SK-N-SH (cell line): ENCODE results near the gene DCTN4. TPM values are rescaled to one million over a fixed set of nuclear protein-coding genes. Genes with fewer than 3 reads are reported as not detected.

Experiments used
- CTCF ChIA-PET: fragments of 300-600, 350-600 bp; formaldehyde crosslinking; extraction: SDS; loops from one replicate; lab custom pipeline; 2021; lab: Yijun Ruan, JAX
- POLR2A ChIA-PET: fragments of 350-600 bp; sonication (Branson Sonifier 250); formaldehyde crosslinking; extraction: SDS; loops from one replicate; lab custom pipeline; 2020; ENCODE audit warnings: antibody characterized with exemption, inconsistent platforms; lab: Yijun Ruan, JAX
- DNase-seq: peaks from one replicate; pipeline ENCODE4 v3.0.0; 2012
- H2AFZ ChIP-seq: fragments of 200-600 bp; sonication (generic); 2 replicates; pipeline ENCODE4 v1.8.1; 2016; ENCODE audit warnings: antibody characterized with exemption, mild to moderate bottlenecking, low read depth
- H3F3A ChIP-seq: fragments of 200-600 bp; sonication (generic); replicated peaks from 2 replicates; pipeline ENCODE3; 2016; ENCODE audit warnings: antibody characterized with exemption, mild to moderate bottlenecking; ENCODE audit not compliant: insufficient read depth
- H3K27ac ChIP-seq, 2 experiments: fragments of 200-500 bp in 1 of 2; fragments of 200-600 bp in 1 of 2; sonication (Bioruptor generic) in 1 of 2; sonication (generic), shearing (Covaris generic) in 1 of 2; 2 replicates each; pipeline versions ENCODE4 v1.5.1 to v1.6.1; 2014 to 2016; ENCODE audit warnings: low read depth in 2 of 2, inconsistent platforms in 1 of 2, low read length in 1 of 2, mild to moderate bottlenecking in 1 of 2, mixed read lengths in 1 of 2
- H3K27me3 ChIP-seq: fragments of 200-600 bp; sonication (generic), shearing (Covaris generic); 2 replicates; pipeline ENCODE4 v1.6.1; 2016; ENCODE audit warnings: mixed run types; ENCODE audit not compliant: insufficient read depth
- H3K36me3 ChIP-seq, 2 experiments: fragments of 200-500 bp in 1 of 2; fragments of 200-600 bp in 1 of 2; sonication (Bioruptor generic) in 1 of 2; sonication (generic) in 1 of 2; replicated peaks in 1 of 2; 2 replicates each; pipeline versions ENCODE3 to v1.5.1; 2014 to 2016; ENCODE audit warnings: low read length in 1 of 2, mild to moderate bottlenecking in 1 of 2; ENCODE audit not compliant: insufficient read depth in 2 of 2, control insufficient read depth in 1 of 2
- H3K4me1 ChIP-seq, 2 experiments: fragments of 200-500 bp in 1 of 2; fragments of 200-600 bp in 1 of 2; sonication (Bioruptor generic) in 1 of 2; sonication (generic), shearing (Covaris generic) in 1 of 2; 2 replicates each; pipeline versions ENCODE4 v1.5.1 to v1.6.1; 2014 to 2016; ENCODE audit warnings: low read depth in 1 of 2, low read length in 1 of 2, mixed run types in 1 of 2; ENCODE audit not compliant: insufficient read depth in 2 of 2, control insufficient read depth in 1 of 2
- H3K4me2 ChIP-seq: fragments of 200-600 bp; sonication (generic), shearing (Covaris generic); 2 replicates; pipeline ENCODE4 v1.6.1; 2017; ENCODE audit warnings: mixed run types
- H3K4me3 ChIP-seq, 2 experiments: fragments of 200-500 bp in 1 of 2; fragments of 200-600 bp in 1 of 2; sonication (Bioruptor generic) in 1 of 2; sonication (generic), shearing (Covaris generic) in 1 of 2; 2 replicates each; pipeline versions ENCODE4 v1.5.1 to v1.8.1; 2014 to 2016; ENCODE audit warnings: low read depth in 2 of 2, inconsistent platforms in 1 of 2, low read length in 1 of 2, mild to moderate bottlenecking in 1 of 2, mixed read lengths in 1 of 2, moderate library complexity in 1 of 2
- H3K79me2 ChIP-seq: fragments of 200-600 bp; sonication (generic); 2 replicates; pipeline ENCODE4 v1.8.1; 2017; ENCODE audit warnings: mild to moderate bottlenecking; ENCODE audit not compliant: insufficient read depth
- H3K9ac ChIP-seq: fragments of 200-600 bp; sonication (generic); 2 replicates; pipeline ENCODE4 v1.6.1; 2017; ENCODE audit warnings: mixed run types
- H3K9me2 ChIP-seq: fragments of 200-600 bp; sonication (generic); 2 replicates; pipeline ENCODE4 v1.6.1; 2017; ENCODE audit warnings: mixed run types
- H3K9me3 ChIP-seq: fragments of 200-600 bp; sonication (generic); 2 replicates; pipeline ENCODE4 v1.6.1; 2017; ENCODE audit warnings: mixed run types, mild to moderate bottlenecking, moderate library complexity
- H4K20me1 ChIP-seq: fragments of 200-600 bp; sonication (generic); 2 replicates; pipeline ENCODE4 v1.6.1; 2017; ENCODE audit warnings: mild to moderate bottlenecking, mixed run types; ENCODE audit not compliant: insufficient read depth
- EZH2phosphoT487 ChIP-seq: fragments of 200-600 bp; sonication (generic); IDR thresholded peaks from 2 replicates; pipeline ENCODE4 v1.6.1; 2017; ENCODE audit warnings: low read depth, mixed run types, mild to moderate bottlenecking, antibody characterized with exemption, moderate library complexity, borderline replicate concordance
- GABPA ChIP-seq: IDR thresholded peaks from 2 replicates; pipeline ENCODE4 v1.4.0; 2012; ENCODE audit warnings: low read depth, mild to moderate bottlenecking
- RXRA ChIP-seq: IDR thresholded peaks from 2 replicates; pipeline ENCODE4 v1.4.0; 2012; ENCODE audit warnings: low read depth, mild to moderate bottlenecking, borderline replicate concordance
- SMC3 ChIP-seq: IDR thresholded peaks from 2 replicates; pipeline ENCODE4 v1.6.1; 2012; ENCODE audit warnings: low read depth, low read length, improper control_type of control experiment
- TAF1 ChIP-seq: IDR thresholded peaks from 2 replicates; pipeline ENCODE4 v1.6.1; 2012; ENCODE audit warnings: low read depth, mild to moderate bottlenecking, low read length, moderate library complexity, borderline replicate concordance
- TCF12 ChIP-seq: IDR thresholded peaks from 2 replicates; pipeline ENCODE4 v1.4.0; 2012
- TEAD4 ChIP-seq: IDR thresholded peaks from 2 replicates; pipeline ENCODE4 v1.4.0; 2012; ENCODE audit warnings: mild to moderate bottlenecking, borderline replicate concordance; ENCODE audit not compliant: insufficient read depth
- WGBS: methylation state at CpG from one replicate; pipeline ENCODE4 v1.1.6; 2017; ENCODE audit warnings: low lambda C conversion rate; 5-methylcytosine and 5-hydroxymethylcytosine counted together
- polyA plus RNA-seq, 3 experiments: library from polyadenylated mRNA; depleted of rRNA; stranded (reverse); fragments of >200 nt; gene quantifications; 2 replicates each; pipeline ENCODE4 v1.2.3, GENCODE V29; 2012

The DCTN4 gene
- polyA plus RNA-seq, 1 of the 3 experiments (the other 2 are of a cell fraction): 22.8 TPM

DNA sequence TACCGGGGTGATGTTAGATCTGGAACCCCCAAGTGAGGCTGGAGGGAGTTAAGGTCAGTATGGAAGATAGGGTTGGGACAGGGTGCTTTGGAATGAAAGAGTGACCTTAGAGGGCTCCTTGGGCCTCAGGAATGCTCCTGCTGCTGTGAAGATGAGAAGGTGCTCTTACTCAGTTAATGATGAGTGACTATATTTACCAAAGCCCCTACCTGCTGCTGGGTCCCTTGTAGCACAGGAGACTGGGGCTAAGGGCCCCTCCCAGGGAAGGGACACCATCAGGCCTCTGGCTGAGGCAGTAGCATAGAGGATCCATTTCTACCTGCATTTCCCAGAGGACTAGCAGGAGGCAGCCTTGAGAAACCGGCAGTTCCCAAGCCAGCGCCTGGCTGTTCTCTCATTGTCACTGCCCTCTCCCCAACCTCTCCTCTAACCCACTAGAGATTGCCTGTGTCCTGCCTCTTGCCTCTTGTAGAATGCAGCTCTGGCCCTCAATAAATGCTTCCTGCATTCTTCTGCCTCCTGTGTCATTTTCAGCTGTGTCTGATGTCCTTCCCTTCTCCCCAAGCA, 100.0 kb downstream of the DCTN4 start:
- Histone ChIP-seq H3K9ac (no peak overlapping the region), H3K4me3 (no peak overlapping the region), H3K4me2 (no peak overlapping the region), H3K79me2 (no peaks in the 10 kb centered on the region), H3K27ac (peak overlapping the region in 1 of 2 experiments; percentile 14; a peak in 1 of 4 replicates), H3K9me3 (no peaks in the 10 kb centered on the region), H3K9me2 (no peaks in the 10 kb centered on the region), H3K36me3 (peaks cover 0 to 3% of the 10 kb centered on the region in 2 experiments), H3K27me3 (no peaks in the 10 kb centered on the region), H2AFZ (no peak overlapping the region), H4K20me1 (no peaks in the 10 kb centered on the region), H3K4me1 (peaks cover 0 to 33% of the 10 kb centered on the region in 2 experiments; a peak in 1 of 4 replicates), H3F3A (no peaks in the 10 kb centered on the region)
- no peak for DNase-seq
- POLR2A ChIA-PET: no interaction called here
- WGBS: 68% methylated on average over 3 of the region's 3 CpGs
- TF ChIP-seq TCF12: no peak
- TF ChIP-seq RXRA: no peak
- TF ChIP-seq TAF1: no peak
- no peak for TF ChIP-seq SMC3
- TF ChIP-seq TEAD4: no peak
- no peak for TF ChIP-seq GABPA
- TF ChIP-seq EZH2phosphoT487: no peak
- CTCF ChIA-PET: interaction anchor here (0.8 to 12.2 kb wide), 5 partner anchors 13 to 121 kb away, joined by 3 to 160 read pairs (median 6); no protein-coding TSS in a partner anchor

Other genes starting within 250 kb of the DCTN4 start
- 3.0 and 5.1 TPM in 2 replicates for gene SYNPO, start 118.4 kb downstream of the DCTN4 start, polyA plus RNA-seq (2012; rRNA removed)
- 0.26 and 0.41 TPM in 2 replicates for gene MYOZ3, start 97.8 kb downstream of the DCTN4 start, polyA plus RNA-seq (2012; rRNA removed)
- 30.7 and 41.0 TPM in 2 replicates for gene RBM22, start 58.0 kb downstream of the DCTN4 start, polyA plus RNA-seq (2012; rRNA removed)
- 39.9 and 44.8 TPM in 2 replicates for gene SMIM3, start 19.7 kb upstream of the DCTN4 start, polyA plus RNA-seq (2012; rRNA removed)
- gene IRGM, start 87.5 kb upstream of the DCTN4 start, polyA plus RNA-seq (2012; rRNA removed): 0.13 and 0.19 TPM in 2 replicates
- gene ZNF300, start 146.0 kb upstream of the DCTN4 start, polyA plus RNA-seq (2012; rRNA removed): 3.5 and 4.9 TPM in 2 replicates